Measurements from ENCODE around the gene CRTC1.
A peak's percentile ranks its signal among the peaks of the same experiment; 100 is the strongest.
"Not testable (repeated sequence)": the region's sequence is repeated elsewhere in the genome, so short reads cannot be mapped to it uniquely, and the experiment has no call there.

CRTC1 gene

DNA sequence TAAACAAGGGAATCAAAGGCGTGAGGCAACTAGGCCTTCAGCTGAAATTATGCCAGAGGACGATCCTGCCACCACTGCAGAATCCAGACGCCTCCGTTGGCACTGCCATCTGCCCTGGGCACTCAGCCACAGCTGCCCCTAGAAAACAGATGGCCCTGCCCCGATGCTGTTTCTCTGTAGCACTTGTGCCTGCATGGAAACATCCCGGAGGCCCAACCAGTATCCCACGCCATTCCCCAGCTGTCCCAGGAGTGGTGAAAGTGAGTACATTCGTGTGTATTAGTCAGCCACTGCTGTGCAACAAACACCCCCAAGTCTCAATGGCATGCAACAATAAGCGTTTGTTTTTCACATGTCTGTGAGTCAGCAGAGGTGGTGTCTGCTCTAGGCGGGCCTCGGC lies 8.9 kb upstream of the CRTC1 start:
- CTCF ChIA-PET, result no interaction called here
- POLR2A ChIA-PET, result interaction anchor here (1.3 kb wide), 1 partner anchor 80 kb away, joined by 3 read pairs; no protein-coding TSS in a partner anchor

DNA sequence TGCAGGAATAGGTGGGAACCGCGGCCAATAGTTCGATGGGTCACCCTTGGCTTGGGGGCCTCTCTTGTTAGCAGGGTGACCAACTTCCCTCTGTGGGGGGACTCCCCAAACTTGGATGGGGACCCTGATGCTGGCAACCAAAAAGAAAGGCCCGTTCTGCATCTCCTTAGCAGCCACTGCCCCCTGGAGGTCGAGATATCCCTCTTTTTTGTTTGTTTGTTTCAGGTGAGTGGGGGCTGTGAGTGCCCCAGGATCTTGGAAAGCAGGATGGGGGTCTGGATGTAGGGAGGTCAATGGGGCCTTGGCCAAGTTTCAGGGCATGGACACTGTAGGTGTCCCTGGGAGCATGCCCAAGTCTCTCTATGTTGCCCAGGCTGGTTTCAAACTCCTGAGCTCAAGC lies 7.7 kb upstream of the CRTC1 start:
- peak; percentile 34 for DNase-seq (ENCODE audit: extremely low spot score)
- POLR2A ChIA-PET, result no interaction called here
- CTCF ChIA-PET, result interaction anchor here (1.7 kb wide), 1 partner anchor 87 kb away, joined by 6 read pairs; the partner anchor contains the start of gene REX1BD
- no peak for TF ChIP-seq HDGF (IDR thresholded peaks at IDR 0.05; ENCODE audit: borderline replicate concordance)
- TF ChIP-seq CTBP1 (IDR thresholded peaks at IDR 0.05; ENCODE audit: borderline replicate concordance), result no peak
- no peak for TF ChIP-seq NFRKB (IDR thresholded peaks at IDR 0.05)
- no peak for TF ChIP-seq ELF4 (IDR thresholded peaks at IDR 0.05)
- no peak for TF ChIP-seq LEF1 (IDR thresholded peaks at IDR 0.05; ENCODE audit: borderline replicate concordance)
- TF ChIP-seq FOXK2 (IDR thresholded peaks at IDR 0.05), result no peak
- no peak for TF ChIP-seq SP1 (IDR thresholded peaks at IDR 0.05)
- TF ChIP-seq FOXA1 (IDR thresholded peaks at IDR 0.05), result no peak
- TF ChIP-seq, protein P1, sequence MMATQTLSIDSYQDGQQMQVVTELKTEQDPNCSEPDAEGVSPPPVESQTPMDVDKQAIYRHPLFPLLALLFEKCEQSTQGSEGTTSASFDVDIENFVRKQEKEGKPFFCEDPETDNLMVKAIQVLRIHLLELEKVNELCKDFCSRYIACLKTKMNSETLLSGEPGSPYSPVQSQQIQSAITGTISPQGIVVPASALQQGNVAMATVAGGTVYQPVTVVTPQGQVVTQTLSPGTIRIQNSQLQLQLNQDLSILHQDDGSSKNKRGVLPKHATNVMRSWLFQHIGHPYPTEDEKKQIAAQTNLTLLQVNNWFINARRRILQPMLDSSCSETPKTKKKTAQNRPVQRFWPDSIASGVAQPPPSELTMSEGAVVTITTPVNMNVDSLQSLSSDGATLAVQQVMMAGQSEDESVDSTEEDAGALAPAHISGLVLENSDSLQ (IDR thresholded peaks at IDR 0.05), result no peak
- no peak for TF ChIP-seq ARNT (IDR thresholded peaks at IDR 0.05)
- no peak for TF ChIP-seq ZNF384 (IDR thresholded peaks at IDR 0.05)
- TF ChIP-seq TARDBP (IDR thresholded peaks at IDR 0.05), result no peak
- no peak for TF ChIP-seq FOXM1 (IDR thresholded peaks at IDR 0.05; ENCODE audit: borderline replicate concordance)

More for the DNA sequence above, 8.9 kb upstream of the CRTC1 start:
- DNase-seq (ENCODE audit: extremely low spot score), result no peak
- TF ChIP-seq FOXA1 (IDR thresholded peaks at IDR 0.05), result no peak
- no peak for TF ChIP-seq SUZ12 (IDR thresholded peaks at IDR 0.05)
- TF ChIP-seq ELF4 (IDR thresholded peaks at IDR 0.05), result no peak
- TF ChIP-seq ZNF384 (IDR thresholded peaks at IDR 0.05), result no peak
- TF ChIP-seq, protein P1 (IDR thresholded peaks at IDR 0.05), result no peak
- TF ChIP-seq CTBP1 (IDR thresholded peaks at IDR 0.05; ENCODE audit: borderline replicate concordance), result no peak
- no peak for TF ChIP-seq L3MBTL2 (conservative IDR thresholded peaks at IDR 0.05)
- no peak for TF ChIP-seq SP1 (IDR thresholded peaks at IDR 0.05)
- TF ChIP-seq TARDBP (IDR thresholded peaks at IDR 0.05), result no peak
- TF ChIP-seq FOXK2 (IDR thresholded peaks at IDR 0.05), result no peak
- TF ChIP-seq ARNT (IDR thresholded peaks at IDR 0.05), result no peak
- no peak for TF ChIP-seq BHLHE40 (IDR thresholded peaks at IDR 0.05; ENCODE audit: borderline replicate concordance)
- no peak for TF ChIP-seq FOXM1 (IDR thresholded peaks at IDR 0.05; ENCODE audit: borderline replicate concordance)
- no peak for TF ChIP-seq HDGF (IDR thresholded peaks at IDR 0.05; ENCODE audit: borderline replicate concordance)

DNA sequence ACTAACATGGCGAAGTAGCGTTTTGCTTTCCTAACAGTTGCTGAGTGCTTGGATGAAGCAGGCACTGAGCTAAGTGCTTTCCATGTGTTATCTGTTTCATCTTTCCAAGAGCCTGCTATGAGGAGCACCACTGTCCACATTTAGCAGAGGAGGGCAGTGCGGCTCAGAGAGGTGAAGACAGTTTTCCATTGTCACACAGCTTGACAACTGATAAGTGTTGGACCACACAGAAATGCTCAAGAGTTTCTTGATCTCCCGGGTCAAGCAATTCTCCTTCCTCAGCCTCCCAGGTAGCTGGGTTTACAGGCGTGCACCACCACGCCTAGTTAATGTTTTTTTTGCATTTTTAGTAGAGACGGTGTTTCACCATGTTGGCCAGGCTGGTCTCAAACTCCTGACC lies 6.8 kb upstream of the CRTC1 start:
- CTCF ChIA-PET, result interaction anchor here (1.7 kb wide), 1 partner anchor 88 kb away, joined by 6 read pairs; the partner anchor contains the start of gene REX1BD
- no peak for DNase-seq (ENCODE audit: extremely low spot score)
- TF ChIP-seq TARDBP (IDR thresholded peaks at IDR 0.05) (no peak), SUZ12 (IDR thresholded peaks at IDR 0.05) (no peak), ZNF384 (IDR thresholded peaks at IDR 0.05) (no peak), CTBP1 (IDR thresholded peaks at IDR 0.05; ENCODE audit: borderline replicate concordance) (no peak), ELF4 (IDR thresholded peaks at IDR 0.05) (no peak), FOXA1 (IDR thresholded peaks at IDR 0.05) (no peak), BHLHE40 (IDR thresholded peaks at IDR 0.05; ENCODE audit: borderline replicate concordance) (no peak), FOXK2 (IDR thresholded peaks at IDR 0.05) (no peak), FOXM1 (IDR thresholded peaks at IDR 0.05; ENCODE audit: borderline replicate concordance) (no peak), HDGF (IDR thresholded peaks at IDR 0.05; ENCODE audit: borderline replicate concordance) (no peak), ARNT (IDR thresholded peaks at IDR 0.05) (no peak), LEF1 (IDR thresholded peaks at IDR 0.05; ENCODE audit: borderline replicate concordance) (no peak), NFRKB (IDR thresholded peaks at IDR 0.05) (no peak), L3MBTL2 (conservative IDR thresholded peaks at IDR 0.05) (no peak), SP1 (IDR thresholded peaks at IDR 0.05) (no peak)
- TF ChIP-seq, protein P1 (IDR thresholded peaks at IDR 0.05), result no peak
- POLR2A ChIA-PET, result no interaction called here

DNA sequence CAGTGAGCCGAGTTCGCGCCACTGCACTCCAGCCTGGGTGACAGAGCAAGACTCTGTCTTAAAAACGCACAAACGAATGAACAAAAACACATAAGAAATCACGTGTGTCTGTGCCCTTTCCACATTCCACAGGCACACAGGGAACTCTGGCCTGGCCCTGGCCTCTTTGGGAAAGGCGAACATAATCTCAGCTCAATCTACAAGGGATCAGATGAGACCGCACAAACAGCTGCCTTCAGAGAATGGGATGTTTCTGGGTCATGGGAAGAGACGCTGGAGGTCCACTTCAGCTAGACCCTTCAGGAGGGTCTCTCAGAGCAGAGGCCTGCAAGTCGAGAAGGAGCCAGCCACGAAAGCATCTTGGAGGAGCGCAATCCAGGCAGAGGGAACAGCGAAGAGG lies 6.3 kb upstream of the CRTC1 start:
- ChIA-PET POLR2A (no interaction called here), CTCF (interaction anchor here (1.7 kb wide), 1 partner anchor 88 kb away, joined by 6 read pairs; the partner anchor contains the start of gene REX1BD)
- TF ChIP-seq NFRKB (IDR thresholded peaks at IDR 0.05), result no peak
- DNase-seq (ENCODE audit: extremely low spot score), result no peak

DNA sequence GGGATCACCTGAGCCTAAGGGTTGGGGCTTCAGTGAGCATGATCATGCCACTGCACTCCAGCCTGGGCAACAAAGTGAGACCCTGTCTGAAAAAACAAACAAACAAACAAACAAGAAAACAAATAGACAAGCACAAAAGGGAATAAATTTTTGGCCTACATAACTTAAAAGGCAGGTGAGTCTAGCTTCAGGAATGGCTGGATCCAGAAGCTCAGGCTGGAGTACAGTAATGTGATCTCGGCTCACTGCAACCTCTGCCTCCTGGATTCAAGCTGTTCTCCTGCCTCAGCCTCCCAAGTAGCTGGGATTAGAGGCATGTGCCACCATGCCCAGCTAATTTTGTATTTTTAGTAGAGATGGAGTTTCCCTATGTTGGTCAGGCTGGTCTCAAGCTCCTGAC lies 3.3 kb upstream of the CRTC1 start:
- POLR2A ChIA-PET; DNase-seq (ENCODE audit: extremely low spot score); CTCF ChIA-PET: not testable (repeated sequence)

DNA sequence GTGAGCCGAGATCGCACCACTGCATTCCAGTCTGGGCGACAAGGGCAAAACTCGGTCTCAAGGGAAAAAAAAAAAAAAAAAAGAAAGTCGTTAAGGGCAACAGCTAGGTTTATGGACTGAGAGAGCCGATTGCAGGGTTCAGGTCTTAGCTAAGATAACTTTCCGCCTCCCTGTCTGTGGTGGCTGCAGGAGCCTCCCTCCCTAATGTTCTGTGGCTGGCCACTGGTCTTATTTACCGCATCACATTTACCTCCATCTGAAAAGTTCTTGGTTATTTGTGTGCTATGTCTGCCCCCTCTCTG lies 722 bp upstream of the CRTC1 start:
- TF ChIP-seq FOXM1 (IDR thresholded peaks at IDR 0.05; ENCODE audit: borderline replicate concordance) (no peak), ARNT (IDR thresholded peaks at IDR 0.05) (no peak)
- CTCF ChIA-PET, result no interaction called here
- POLR2A ChIA-PET, result interaction anchor here (0.6 to 0.8 kb wide), 3 partner anchors 29 to 102 kb away, joined by 3 read pairs; no protein-coding TSS in a partner anchor
- no peak for DNase-seq (ENCODE audit: extremely low spot score)

DNA sequence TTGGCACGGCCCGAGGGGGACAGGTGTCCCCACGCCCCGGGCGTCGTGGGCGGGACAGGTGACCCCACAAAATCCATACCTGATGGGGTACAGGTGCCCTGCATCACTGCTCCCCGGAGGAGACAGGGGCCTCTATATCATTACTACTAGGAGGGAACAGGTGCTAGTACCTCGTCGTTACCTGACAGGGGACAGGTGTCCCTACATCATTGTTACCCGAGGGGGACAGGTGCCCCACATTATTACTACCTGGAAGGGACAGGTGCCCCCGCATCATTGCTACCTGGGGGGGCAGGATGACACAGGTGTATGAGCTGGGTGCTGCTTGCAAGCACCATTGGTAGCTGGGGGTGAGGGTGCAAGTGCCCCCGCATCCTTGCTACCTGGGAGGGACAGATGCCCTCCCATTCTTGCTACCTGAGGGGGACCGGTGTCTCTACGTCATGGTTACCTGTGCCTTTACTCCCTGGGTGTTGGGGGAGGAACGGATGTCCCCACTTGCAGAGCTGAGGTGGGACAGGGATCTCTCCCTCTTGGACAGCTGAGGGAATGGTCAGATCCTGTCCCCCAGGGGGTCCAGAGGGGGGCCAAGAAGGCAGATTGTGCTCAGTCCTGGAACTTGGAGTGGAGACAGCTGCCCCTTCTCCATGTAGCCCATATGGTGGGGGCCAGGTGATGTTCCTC lies 620 bp downstream of the CRTC1 start:
- CTCF ChIA-PET, result no interaction called here
- no peak for DNase-seq (ENCODE audit: extremely low spot score)
- no peak for TF ChIP-seq SP1 (IDR thresholded peaks at IDR 0.05)
- TF ChIP-seq HDGF (IDR thresholded peaks at IDR 0.05; ENCODE audit: borderline replicate concordance), result no peak
- TF ChIP-seq NFRKB (IDR thresholded peaks at IDR 0.05), result no peak
- TF ChIP-seq FOXA1 (IDR thresholded peaks at IDR 0.05), result no peak
- no peak for TF ChIP-seq SUZ12 (IDR thresholded peaks at IDR 0.05)
- TF ChIP-seq ARNT (IDR thresholded peaks at IDR 0.05), result no peak
- TF ChIP-seq, protein P1 (IDR thresholded peaks at IDR 0.05), result no peak
- TF ChIP-seq BHLHE40 (IDR thresholded peaks at IDR 0.05; ENCODE audit: borderline replicate concordance), result no peak
- no peak for TF ChIP-seq TARDBP (IDR thresholded peaks at IDR 0.05)
- TF ChIP-seq LEF1 (IDR thresholded peaks at IDR 0.05; ENCODE audit: borderline replicate concordance), result no peak
- no peak for TF ChIP-seq ZNF384 (IDR thresholded peaks at IDR 0.05)
- no peak for TF ChIP-seq FOXM1 (IDR thresholded peaks at IDR 0.05; ENCODE audit: borderline replicate concordance)
- no peak for TF ChIP-seq CTBP1 (IDR thresholded peaks at IDR 0.05; ENCODE audit: borderline replicate concordance)
- no peak for TF ChIP-seq FOXK2 (IDR thresholded peaks at IDR 0.05)
- POLR2A ChIA-PET, result interaction anchor here (1.2 kb wide), 1 partner anchor 148 kb away, joined by 4 read pairs; the partner anchor contains the start of gene UPF1
